Measurements from ENCODE around the gene NUP50.

NUP50 gene

DNA sequence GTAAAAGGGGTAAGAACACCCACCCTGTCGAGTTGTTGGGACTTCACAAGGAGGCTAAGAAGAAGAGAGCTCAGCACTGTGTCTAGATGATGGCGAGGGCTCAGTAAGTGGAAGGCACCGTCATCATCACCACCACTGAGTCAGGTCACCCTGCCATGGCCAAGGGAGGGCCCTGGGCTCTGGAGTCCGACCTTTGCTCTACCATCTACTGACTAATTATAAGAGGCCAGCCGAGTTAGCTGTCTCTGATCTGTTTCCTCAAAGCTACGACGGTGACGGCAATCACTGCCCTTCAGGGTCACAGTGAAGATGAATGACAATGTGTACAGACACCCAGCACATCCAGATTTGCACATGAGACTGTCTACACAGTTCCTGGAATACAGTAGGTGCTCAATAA is 47.7 kb downstream of the NUP50 start:
- ATAC-seq, result no peak

GRCh38 chr22:45211848-45212247 is 48.1 kb downstream of the NUP50 start:
- ATAC-seq, result no peak

- no peak for ATAC-seq
Measured at GRCh38 chr22:45212306-45212709, 48.6 kb downstream of the NUP50 start.

GRCh38 chr22:45212992-45213751 is 49.4 kb downstream of the NUP50 start:
- ATAC-seq, result no peak

- ATAC-seq, result no peak
Measured at GRCh38 chr22:45216133-45217003, 52.6 kb downstream of the NUP50 start.

GRCh38 chr22:45217345-45217744 is 53.6 kb downstream of the NUP50 start:
- ATAC-seq, result no peak

DNA sequence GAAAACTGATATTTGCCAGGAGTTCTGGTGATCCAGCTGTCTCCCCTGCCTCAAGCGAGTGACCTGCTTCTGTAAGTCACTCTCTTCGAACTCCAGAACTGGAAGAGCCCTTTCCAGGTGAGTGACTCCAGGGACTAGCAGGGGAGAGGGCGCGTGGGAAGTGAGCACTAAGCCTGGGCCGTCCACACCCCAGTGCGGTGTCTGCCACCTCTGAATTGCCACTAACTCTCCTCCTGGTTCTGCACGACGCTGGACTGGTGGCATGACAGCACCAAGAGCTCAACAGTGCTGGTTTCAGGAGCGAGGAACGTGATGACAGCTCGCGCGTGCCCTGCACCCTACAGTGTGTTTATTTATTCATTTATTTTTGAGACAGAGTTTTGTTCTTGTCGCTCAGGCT is 54.1 kb downstream of the NUP50 start:
- ATAC-seq, result no peak

GRCh38 chr22:45218976-45219375 is 55.3 kb downstream of the NUP50 start:
- peak; percentile 98 to 99 for ATAC-seq

GRCh38 chr22:45221201-45221600 is 57.5 kb downstream of the NUP50 start:
- ATAC-seq, result no peak

DNA sequence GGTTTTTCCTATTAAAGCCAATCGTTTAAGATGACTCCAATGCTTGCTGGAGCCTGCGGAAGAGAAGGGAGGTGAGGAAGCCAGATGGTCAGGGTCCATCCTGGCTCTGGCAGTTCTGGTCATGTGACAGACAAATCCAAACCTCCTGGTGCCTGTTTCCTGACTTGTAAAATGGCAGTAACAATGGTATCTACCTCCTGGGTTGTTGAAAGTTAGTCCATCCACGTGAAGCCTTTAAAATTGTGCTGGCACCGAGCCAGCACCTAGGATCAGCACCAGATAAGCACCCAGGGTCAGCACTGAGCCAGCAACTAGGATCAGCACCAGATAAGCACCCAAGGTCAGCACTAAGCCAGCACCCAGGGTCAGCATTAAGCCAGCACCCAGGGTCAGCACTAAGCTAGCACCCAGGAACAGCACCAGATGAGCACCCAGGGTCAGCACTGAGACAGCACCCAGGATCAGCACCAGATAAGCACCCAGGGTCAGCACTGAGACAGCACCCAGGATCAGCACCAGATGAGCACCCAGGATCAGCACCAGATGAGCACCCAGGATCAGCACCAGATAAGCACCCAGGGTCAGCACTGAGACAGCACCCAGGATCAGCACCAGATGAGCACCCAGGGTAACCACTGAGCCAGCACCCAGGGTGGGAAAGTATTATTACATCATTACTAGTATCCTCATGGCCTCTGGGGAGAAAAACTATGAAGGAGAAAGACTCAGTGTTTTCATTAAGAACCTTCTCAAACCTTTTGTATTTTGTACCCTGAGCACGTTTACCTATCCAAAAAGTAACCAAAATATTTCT is 59.8 kb downstream of the NUP50 start:
- no peak for ATAC-seq

DNA sequence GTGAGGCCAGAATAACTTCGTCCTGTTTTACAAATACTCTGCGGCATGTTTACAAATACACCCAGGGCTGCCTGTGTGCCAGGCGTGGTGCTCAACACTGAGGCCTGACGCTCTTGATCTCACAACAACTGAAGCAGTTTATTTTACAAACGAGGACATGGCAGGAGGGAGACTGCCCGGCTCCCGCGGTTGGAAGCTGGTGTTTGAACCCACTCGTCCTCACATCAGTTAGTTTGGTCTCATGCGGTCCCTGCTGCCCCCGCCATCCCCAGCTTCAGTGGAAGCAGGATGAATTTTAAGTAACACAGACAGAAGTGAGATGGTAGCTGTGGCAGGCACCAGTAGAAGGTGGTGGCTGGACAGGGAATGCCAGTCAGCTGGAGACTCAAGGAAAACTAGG is 60.6 kb downstream of the NUP50 start:
- ATAC-seq, result no peak

- ATAC-seq, result no peak
Measured at GRCh38 chr22:45224988-45225731, 61.4 kb downstream of the NUP50 start.

- ATAC-seq, result no peak
Measured at GRCh38 chr22:45225732-45226502, 62.2 kb downstream of the NUP50 start.

GRCh38 chr22:45226503-45227186 is 62.9 kb downstream of the NUP50 start:
- no peak for ATAC-seq

DNA sequence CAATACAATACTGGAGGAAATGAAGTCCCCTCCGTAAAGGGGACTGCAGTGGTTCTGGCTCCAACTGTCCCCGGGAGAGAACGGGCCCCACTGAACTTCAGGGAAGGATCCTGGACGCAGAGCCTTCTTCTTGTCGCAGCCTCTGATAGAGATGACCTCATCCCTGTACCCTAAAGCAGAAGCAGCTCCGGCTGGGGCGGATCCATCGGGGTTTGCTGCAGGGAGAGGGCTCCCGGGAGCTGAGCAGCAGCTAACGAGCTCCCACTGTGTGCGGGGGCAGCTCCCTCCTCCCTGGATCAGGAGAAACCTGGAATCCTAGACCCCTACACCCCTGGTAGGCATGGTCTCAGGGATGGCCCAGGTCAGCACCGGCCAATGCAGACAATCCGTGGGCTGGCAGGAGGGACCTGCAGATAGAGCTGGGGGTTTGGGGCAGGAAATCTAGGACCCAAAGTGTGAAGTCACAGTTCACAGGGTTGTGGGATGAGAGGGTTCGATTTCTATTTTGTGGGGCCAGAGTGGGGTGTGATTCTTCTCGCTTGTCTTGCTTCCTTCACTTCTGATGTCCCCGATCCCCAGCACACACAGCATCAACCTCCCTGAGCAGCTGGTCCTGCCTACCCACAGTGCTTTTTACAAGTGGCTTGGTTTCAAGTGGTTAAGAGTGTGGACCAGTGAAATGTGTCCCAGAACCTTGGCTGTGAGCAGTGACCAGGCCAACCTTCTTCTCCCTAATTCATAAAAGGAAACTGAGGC is 64.1 kb downstream of the NUP50 start:
- no peak for ATAC-seq

DNA sequence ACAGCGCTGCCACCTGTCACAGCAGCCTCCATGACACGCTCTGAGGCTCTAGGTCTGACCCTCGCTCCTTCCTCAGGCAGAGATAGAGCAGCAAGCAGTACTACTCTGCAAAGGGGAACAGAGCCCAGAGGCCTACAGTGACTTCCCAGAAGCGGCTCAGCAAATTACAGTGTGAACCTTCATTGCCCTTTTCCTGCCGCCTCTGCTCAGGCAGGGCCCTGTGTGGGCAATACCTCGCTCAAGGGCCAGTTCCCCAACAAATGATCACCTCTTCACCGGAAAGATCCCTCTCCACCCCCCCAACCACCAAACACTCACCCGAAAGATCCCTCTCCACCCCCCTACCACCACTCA is 64.7 kb downstream of the NUP50 start:
- no peak for ATAC-seq

DNA sequence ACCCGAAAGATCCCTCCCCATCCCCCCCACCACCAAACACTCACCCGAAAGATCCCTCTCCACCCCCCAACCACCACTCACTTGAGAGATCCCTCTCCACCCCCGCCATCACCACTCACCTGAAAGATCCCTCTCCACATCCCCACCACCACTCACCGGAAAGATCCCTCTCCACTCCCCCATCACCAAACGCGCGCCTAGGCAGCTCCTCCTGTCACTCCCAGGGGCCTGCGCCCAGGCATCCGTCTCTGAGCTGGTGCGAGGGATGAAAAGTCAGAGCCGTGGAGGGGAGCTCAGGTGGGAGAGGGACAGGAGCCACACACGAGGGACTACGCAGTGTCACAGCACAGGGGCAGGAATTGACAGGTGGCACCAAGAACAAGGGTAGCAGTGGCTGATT is 65.5 kb downstream of the NUP50 start:
- ATAC-seq, result no peak

DNA sequence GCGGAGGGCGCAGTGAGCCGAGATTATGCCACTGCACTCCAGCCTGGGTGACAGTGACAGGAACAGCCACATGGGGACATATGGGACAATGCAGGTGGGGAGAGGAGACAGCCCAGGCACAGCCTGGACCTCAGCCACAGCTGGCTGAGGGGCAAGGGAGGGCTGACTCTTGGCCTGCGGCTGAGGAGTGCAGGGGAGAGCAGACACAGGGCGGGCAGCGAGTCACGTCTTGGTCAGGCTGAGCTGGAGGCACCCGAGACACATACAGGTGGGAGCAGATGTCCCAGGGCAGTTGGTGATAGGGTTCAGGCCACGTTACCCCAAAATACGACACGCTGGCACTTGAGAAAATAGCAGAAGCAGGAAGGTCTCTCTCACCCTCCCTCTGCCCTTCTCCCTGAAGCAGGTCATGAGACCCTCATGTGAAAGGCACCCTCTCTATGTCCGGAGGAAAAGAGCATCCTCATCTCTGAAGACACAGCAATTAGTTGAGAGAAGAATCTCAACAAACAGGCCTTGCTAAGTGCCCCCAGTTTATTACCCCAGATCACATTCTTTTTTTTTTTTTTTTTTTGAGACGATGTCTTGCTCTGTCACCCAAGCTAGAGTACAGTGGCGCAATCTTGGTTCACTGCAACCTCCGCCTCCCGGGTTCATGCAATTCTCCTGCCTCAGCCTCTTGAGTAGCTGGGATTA is 66.4 kb downstream of the NUP50 start:
- no peak for ATAC-seq

GRCh38 chr22:45231293-45231692 is 67.6 kb downstream of the NUP50 start:
- no peak for ATAC-seq

GRCh38 chr22:45233386-45233785 is 69.7 kb downstream of the NUP50 start:
- no peak for ATAC-seq

All from activated CD4-positive, CD25-positive, alpha-beta regulatory T cell treated with anti-CD3 and anti-CD28 coated beads, Interleukin-2, amount 50 U/mL, for 24 hours (primary cell).